Left ventricle myocardium inferior (tissue), 1 donor: ENCODE results near the gene OR52R1. TPM values are rescaled to one million over a fixed set of nuclear protein-coding genes. Genes with fewer than 3 reads are reported as not detected.
A peak's percentile ranks its signal among the peaks of the same experiment; 100 is the strongest.

ENCODE experiments used
- DNase-seq: peaks from one replicate; pipeline ENCODE4 v3.0.0-alpha.2; 2020
- H3K27ac ChIP-seq: fragments of 200-600 bp; replicated peaks from 2 replicates; pipeline ENCODE4 v1.8.0; 2021
- H3K27me3 ChIP-seq: fragments of 200-600 bp; 2 replicates; pipeline ENCODE4 v1.8.0; 2021; ENCODE audit warnings: low read depth
- H3K36me3 ChIP-seq: fragments of 200-600 bp; 2 replicates; pipeline ENCODE4 v1.8.0; 2021
- H3K4me1 ChIP-seq: fragments of 200-600 bp; 2 replicates; pipeline ENCODE4 v1.8.0; 2021
- H3K4me3 ChIP-seq: fragments of 200-600 bp; 2 replicates; pipeline ENCODE4 v1.8.0; 2021; ENCODE audit warnings: mild to moderate bottlenecking, moderate library complexity
- H3K9me3 ChIP-seq: fragments of 200-600 bp; replicated peaks from 2 replicates; pipeline ENCODE4 v1.8.0; 2021
- intact Hi-C: fragments of 100-400 bp; cut with micrococcal nuclease; formaldehyde crosslinking; loops from one replicate; pipeline ENCODE4 v1.11.0; 2022
- total RNA-seq: library from RNA; stranded (reverse); fragmentation: NEBNext Ultra II Directional; extraction: Animal tissue kit (Norgen Biotek cat#: 25700); gene quantifications from one replicate; pipeline ENCODE4 v1.2.1, GENCODE V29; 2021
- TF ChIP-seq, protein P1 (sequence below): fragments of 200-600 bp; IDR thresholded peaks from 2 replicates; pipeline ENCODE4 v1.8.0; 2021; ENCODE audit warnings: antibody characterized with exemption, mild to moderate bottlenecking, borderline replicate concordance
- donor health status: DM: no; HTN: yes; CAD: no; lungs with severe emphysema.

The OR52R1 gene
- total RNA-seq, 1 donor from 2014 or later, result not detected

DNA sequence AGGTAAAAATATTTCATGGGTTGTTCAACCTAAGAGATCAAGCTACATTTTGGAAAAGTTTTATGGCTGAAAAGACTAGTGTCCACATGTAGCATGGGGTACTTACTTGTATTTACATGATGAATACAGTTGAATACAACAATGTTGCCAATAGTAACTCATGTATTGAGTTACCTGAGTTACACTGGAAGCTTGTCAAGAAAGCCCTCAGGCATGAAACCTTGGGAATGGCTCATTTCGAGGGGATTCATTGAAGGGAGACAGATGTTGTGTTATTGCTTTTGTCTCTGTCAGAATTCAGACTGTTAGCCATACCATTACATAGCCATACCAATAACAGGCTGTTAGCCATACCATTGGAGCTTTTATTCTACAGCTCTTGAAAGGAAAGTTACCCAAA, 26.2 kb upstream of the OR52R1 start:
- intact Hi-C loops, result no loop called here
- no peak overlapping the region for H3K27ac ChIP-seq

GRCh38 chr11:4826425-4826824, 22.2 kb upstream of the OR52R1 start:
- intact Hi-C loops, result loop anchor here (5.0 kb wide), 1 partner anchor 199 kb away; no protein-coding TSS in a partner anchor
- H3K36me3 ChIP-seq, result no peaks in the 10 kb centered on the region
- H3K27ac ChIP-seq, result no peak overlapping the region
- no peaks in the 10 kb centered on the region for H3K27me3 ChIP-seq
- H3K4me3 ChIP-seq, result no peak overlapping the region
- no peaks in the 10 kb centered on the region for H3K9me3 ChIP-seq
- no peaks in the 10 kb centered on the region for H3K4me1 ChIP-seq
- TF ChIP-seq, protein P1, sequence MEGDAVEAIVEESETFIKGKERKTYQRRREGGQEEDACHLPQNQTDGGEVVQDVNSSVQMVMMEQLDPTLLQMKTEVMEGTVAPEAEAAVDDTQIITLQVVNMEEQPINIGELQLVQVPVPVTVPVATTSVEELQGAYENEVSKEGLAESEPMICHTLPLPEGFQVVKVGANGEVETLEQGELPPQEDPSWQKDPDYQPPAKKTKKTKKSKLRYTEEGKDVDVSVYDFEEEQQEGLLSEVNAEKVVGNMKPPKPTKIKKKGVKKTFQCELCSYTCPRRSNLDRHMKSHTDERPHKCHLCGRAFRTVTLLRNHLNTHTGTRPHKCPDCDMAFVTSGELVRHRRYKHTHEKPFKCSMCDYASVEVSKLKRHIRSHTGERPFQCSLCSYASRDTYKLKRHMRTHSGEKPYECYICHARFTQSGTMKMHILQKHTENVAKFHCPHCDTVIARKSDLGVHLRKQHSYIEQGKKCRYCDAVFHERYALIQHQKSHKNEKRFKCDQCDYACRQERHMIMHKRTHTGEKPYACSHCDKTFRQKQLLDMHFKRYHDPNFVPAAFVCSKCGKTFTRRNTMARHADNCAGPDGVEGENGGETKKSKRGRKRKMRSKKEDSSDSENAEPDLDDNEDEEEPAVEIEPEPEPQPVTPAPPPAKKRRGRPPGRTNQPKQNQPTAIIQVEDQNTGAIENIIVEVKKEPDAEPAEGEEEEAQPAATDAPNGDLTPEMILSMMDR, result peak; percentile 71
- DNase-seq, result no peak

More for the DNA sequence above, 26.2 kb upstream of the OR52R1 start:
- no peak for DNase-seq
- TF ChIP-seq, protein P1, result no peak
- Histone ChIP-seq H3K4me1 (peaks cover 1% of the 10 kb centered on the region), H3K4me3 (no peak overlapping the region), H3K36me3 (no peaks in the 10 kb centered on the region), H3K27me3 (no peaks in the 10 kb centered on the region), H3K9me3 (no peaks in the 10 kb centered on the region)

- no peaks in the 10 kb centered on the region for H3K27me3 ChIP-seq
- TF ChIP-seq, protein P1, result no peak
Measured at GRCh38 chr11:4825132-4825531, 21.0 kb upstream of the OR52R1 start.

DNA sequence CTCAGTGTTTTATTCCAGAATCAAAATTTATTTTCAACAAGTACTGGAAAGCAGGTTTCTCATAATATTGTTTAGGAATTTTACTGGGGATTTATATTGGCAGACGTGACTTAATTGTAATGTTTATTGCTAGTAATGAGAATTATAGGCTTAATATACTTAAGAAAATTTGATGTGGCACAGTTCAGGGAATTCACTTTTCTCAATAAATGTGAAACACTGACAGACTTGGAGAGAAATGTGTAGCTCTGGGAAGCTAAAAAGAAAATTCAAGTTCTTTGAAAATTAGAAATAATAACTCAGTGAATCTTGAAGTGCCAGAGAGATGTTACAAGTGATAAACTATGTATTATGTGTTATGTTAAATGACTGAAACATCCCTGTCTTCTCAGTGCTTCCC, 16.8 kb upstream of the OR52R1 start, which contains the start of gene OR51F2:
Gene OR51F2, plus strand, starts transcription at position 301 of the 400 bp plus-strand sequence. CDS start 101 bp downstream, outside the sequence.
- Histone ChIP-seq H3K27me3 (no peaks in the 10 kb centered on the region), H3K9me3 (no peaks in the 10 kb centered on the region), H3K36me3 (no peaks in the 10 kb centered on the region), H3K27ac (no peak within 1 kb of the TSS), H3K4me1 (no peaks in the 10 kb centered on the region), H3K4me3 (no peak within 1 kb of the TSS)
- intact Hi-C loops, result no loop called here
- TF ChIP-seq, protein P1, result no peak
- DNase-seq, result no peak

More at GRCh38 chr11:4825132-4825531, 21.0 kb upstream of the OR52R1 start:
- no peak for DNase-seq
- H3K4me1 ChIP-seq, result no peaks in the 10 kb centered on the region
- H3K4me3 ChIP-seq, result no peak overlapping the region
- H3K27ac ChIP-seq, result no peak overlapping the region
- H3K9me3 ChIP-seq, result no peaks in the 10 kb centered on the region
- intact Hi-C loops, result loop anchor here (5.0 kb wide), 1 partner anchor 198 kb away; no protein-coding TSS in a partner anchor
- no peaks in the 10 kb centered on the region for H3K36me3 ChIP-seq

- Histone ChIP-seq H3K9me3 (no peaks in the 10 kb centered on the region), H3K27me3 (no peaks in the 10 kb centered on the region), H3K27ac (no peak overlapping the region), H3K4me1 (no peaks in the 10 kb centered on the region), H3K4me3 (no peak overlapping the region), H3K36me3 (no peaks in the 10 kb centered on the region)
- DNase-seq, result no peak
- intact Hi-C loops, result no loop called here
- TF ChIP-seq, protein P1, result no peak
Measured at GRCh38 chr11:4809246-4809645, 5.1 kb upstream of the OR52R1 start.
